ENCODE results near the gene PDE9A. TPM values are rescaled to one million over a fixed set of nuclear protein-coding genes. Genes with fewer than 3 reads are reported as not detected.

Gene PDE9A
- total RNA-seq, 1 experiment from 2014 or later = not detected

- Histone ChIP-seq H3K9ac (ENCODE audit: low read length) (no peak overlapping the region), H3K9me2 (replicated peaks; ENCODE audit: insufficient read depth, low read length) (no peaks in the 10 kb centered on the region), H4K20me1 (ENCODE audit: insufficient read depth, low read depth, low read length) (no peaks in the 10 kb centered on the region), H3K27me3 (ENCODE audit: low read length) (no peaks in the 10 kb centered on the region), H3K36me3 (ENCODE audit: insufficient read depth, low read length) (no peaks in the 10 kb centered on the region), H3K79me2 (ENCODE audit: low read length) (no peaks in the 10 kb centered on the region), H3K27ac (ENCODE audit: low read length) (no peak overlapping the region), H3K4me3 (ENCODE audit: low read length) (no peak overlapping the region), H3K9me3 (ENCODE audit: low read length) (no peaks in the 10 kb centered on the region), H2AFZ (ENCODE audit: low read length) (no peak overlapping the region), H3K4me2 (ENCODE audit: low read depth, low read length, poor library complexity, severe bottlenecking) (no peak overlapping the region), H3K4me1 (ENCODE audit: low read length) (no peaks in the 10 kb centered on the region)
- DNase-seq = no peak
These were observed 21.0 kb downstream of the PDE9A start for GRCh38 chr21:42674351-42674940.

- Histone ChIP-seq H4K20me1 (ENCODE audit: insufficient read depth, low read depth, low read length) (no peaks in the 10 kb centered on the region), H3K9me3 (ENCODE audit: low read length) (no peaks in the 10 kb centered on the region), H3K4me3 (ENCODE audit: low read length) (no peak overlapping the region), H3K36me3 (ENCODE audit: insufficient read depth, low read length) (no peaks in the 10 kb centered on the region), H3K79me2 (ENCODE audit: low read length) (no peaks in the 10 kb centered on the region), H3K4me2 (ENCODE audit: low read depth, low read length, poor library complexity, severe bottlenecking) (no peak overlapping the region), H3K9ac (ENCODE audit: low read length) (no peak overlapping the region), H3K27ac (ENCODE audit: low read length) (no peak overlapping the region), H2AFZ (ENCODE audit: low read length) (no peak overlapping the region), H3K9me2 (replicated peaks; ENCODE audit: insufficient read depth, low read length) (no peaks in the 10 kb centered on the region), H3K27me3 (ENCODE audit: low read length) (no peaks in the 10 kb centered on the region), H3K4me1 (ENCODE audit: low read length) (no peaks in the 10 kb centered on the region)
- DNase-seq = no peak
These were observed 22.0 kb downstream of the PDE9A start for GRCh38 chr21:42675403-42675802.

- H3K27me3 ChIP-seq (ENCODE audit: low read length) = no peaks in the 10 kb centered on the region
- H3K4me2 ChIP-seq (ENCODE audit: low read depth, low read length, poor library complexity, severe bottlenecking) = no peak overlapping the region
- H3K9ac ChIP-seq (ENCODE audit: low read length) = no peak overlapping the region
- H3K79me2 ChIP-seq (ENCODE audit: low read length) = no peaks in the 10 kb centered on the region
- no peaks in the 10 kb centered on the region for H3K4me1 ChIP-seq (ENCODE audit: low read length)
- H3K36me3 ChIP-seq (ENCODE audit: insufficient read depth, low read length) = no peaks in the 10 kb centered on the region
- H4K20me1 ChIP-seq (ENCODE audit: insufficient read depth, low read depth, low read length) = no peaks in the 10 kb centered on the region
- DNase-seq = no peak
- H3K9me2 ChIP-seq (replicated peaks; ENCODE audit: insufficient read depth, low read length) = no peaks in the 10 kb centered on the region
- no peaks in the 10 kb centered on the region for H3K9me3 ChIP-seq (ENCODE audit: low read length)
- H3K27ac ChIP-seq (ENCODE audit: low read length) = no peak overlapping the region
- H2AFZ ChIP-seq (ENCODE audit: low read length) = no peak overlapping the region
- H3K4me3 ChIP-seq (ENCODE audit: low read length) = no peak overlapping the region
These were observed 23.4 kb downstream of the PDE9A start for GRCh38 chr21:42676808-42677207.

- Histone ChIP-seq H3K9me3 (ENCODE audit: low read length) (no peaks in the 10 kb centered on the region), H4K20me1 (ENCODE audit: insufficient read depth, low read depth, low read length) (no peaks in the 10 kb centered on the region), H3K4me3 (ENCODE audit: low read length) (no peak overlapping the region), H3K36me3 (ENCODE audit: insufficient read depth, low read length) (no peaks in the 10 kb centered on the region), H3K79me2 (ENCODE audit: low read length) (no peaks in the 10 kb centered on the region), H3K27me3 (ENCODE audit: low read length) (no peaks in the 10 kb centered on the region), H3K27ac (ENCODE audit: low read length) (no peak overlapping the region), H3K9ac (ENCODE audit: low read length) (no peak overlapping the region), H2AFZ (ENCODE audit: low read length) (no peak overlapping the region), H3K9me2 (replicated peaks; ENCODE audit: insufficient read depth, low read length) (no peaks in the 10 kb centered on the region), H3K4me1 (ENCODE audit: low read length) (no peaks in the 10 kb centered on the region), H3K4me2 (ENCODE audit: low read depth, low read length, poor library complexity, severe bottlenecking) (no peak overlapping the region)
- DNase-seq = no peak
These were observed 24.2 kb downstream of the PDE9A start for GRCh38 chr21:42677339-42678321.

GRCh38 chr21:42678618-42679295, 25.3 kb downstream of the PDE9A start:
- no peaks in the 10 kb centered on the region for H3K9me2 ChIP-seq (replicated peaks; ENCODE audit: insufficient read depth, low read length)
- DNase-seq = no peak
- no peak overlapping the region for H3K9ac ChIP-seq (ENCODE audit: low read length)
- no peaks in the 10 kb centered on the region for H3K4me1 ChIP-seq (ENCODE audit: low read length)
- no peak overlapping the region for H2AFZ ChIP-seq (ENCODE audit: low read length)
- H3K27me3 ChIP-seq (ENCODE audit: low read length) = no peaks in the 10 kb centered on the region
- no peak overlapping the region for H3K4me3 ChIP-seq (ENCODE audit: low read length)
- H3K79me2 ChIP-seq (ENCODE audit: low read length) = no peaks in the 10 kb centered on the region
- H4K20me1 ChIP-seq (ENCODE audit: insufficient read depth, low read depth, low read length) = no peaks in the 10 kb centered on the region
- no peaks in the 10 kb centered on the region for H3K36me3 ChIP-seq (ENCODE audit: insufficient read depth, low read length)
- no peaks in the 10 kb centered on the region for H3K9me3 ChIP-seq (ENCODE audit: low read length)
- H3K4me2 ChIP-seq (ENCODE audit: low read depth, low read length, poor library complexity, severe bottlenecking) = no peak overlapping the region
- no peak overlapping the region for H3K27ac ChIP-seq (ENCODE audit: low read length)

DNA sequence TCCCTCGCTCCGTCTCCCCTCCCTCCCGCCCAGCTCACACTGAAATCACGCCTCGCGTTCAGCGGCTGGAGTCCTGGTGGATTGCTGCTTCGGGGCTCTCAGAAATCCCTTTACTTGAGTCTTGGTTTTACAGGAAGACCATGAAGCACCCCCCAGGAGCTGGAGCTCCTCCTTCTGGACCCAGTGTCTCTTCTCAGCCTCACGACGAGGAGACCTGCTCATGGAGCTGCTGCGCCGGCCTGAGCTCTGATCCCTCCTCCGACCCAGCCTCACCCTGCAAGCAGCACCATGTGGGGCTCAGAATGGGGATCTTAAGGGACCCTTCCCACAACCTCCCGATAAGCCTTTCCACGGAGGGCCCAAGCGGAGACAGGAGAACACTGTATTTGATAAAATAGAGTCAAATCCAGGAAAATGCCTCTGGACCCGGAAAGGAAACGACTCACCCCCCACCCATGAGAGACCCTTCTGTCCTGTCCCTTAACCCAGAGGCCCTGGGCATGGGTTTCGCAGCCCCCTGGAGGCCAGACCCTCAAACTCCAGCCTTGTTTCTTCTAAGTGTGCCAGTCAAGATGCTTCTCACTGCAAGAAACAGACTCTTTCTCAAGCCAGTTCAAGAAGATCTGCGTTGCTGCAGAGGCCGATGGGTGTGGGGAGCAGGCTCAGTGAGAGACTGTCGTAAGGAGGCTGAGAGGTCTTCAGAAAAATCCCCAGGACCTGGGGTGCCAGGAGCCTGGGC, 26.1 kb downstream of the PDE9A start:
- no peaks in the 10 kb centered on the region for H3K79me2 ChIP-seq (ENCODE audit: low read length)
- H3K9ac ChIP-seq (ENCODE audit: low read length) = no peak overlapping the region
- H3K4me3 ChIP-seq (ENCODE audit: low read length) = no peak overlapping the region
- no peak overlapping the region for H3K27ac ChIP-seq (ENCODE audit: low read length)
- H3K9me3 ChIP-seq (ENCODE audit: low read length) = no peaks in the 10 kb centered on the region
- H2AFZ ChIP-seq (ENCODE audit: low read length) = no peak overlapping the region
- no peaks in the 10 kb centered on the region for H3K4me1 ChIP-seq (ENCODE audit: low read length)
- no peaks in the 10 kb centered on the region for H3K36me3 ChIP-seq (ENCODE audit: insufficient read depth, low read length)
- no peaks in the 10 kb centered on the region for H3K27me3 ChIP-seq (ENCODE audit: low read length)
- no peaks in the 10 kb centered on the region for H3K9me2 ChIP-seq (replicated peaks; ENCODE audit: insufficient read depth, low read length)
- H4K20me1 ChIP-seq (ENCODE audit: insufficient read depth, low read depth, low read length) = no peaks in the 10 kb centered on the region
- no peak overlapping the region for H3K4me2 ChIP-seq (ENCODE audit: low read depth, low read length, poor library complexity, severe bottlenecking)
- no peak for DNase-seq

DNA sequence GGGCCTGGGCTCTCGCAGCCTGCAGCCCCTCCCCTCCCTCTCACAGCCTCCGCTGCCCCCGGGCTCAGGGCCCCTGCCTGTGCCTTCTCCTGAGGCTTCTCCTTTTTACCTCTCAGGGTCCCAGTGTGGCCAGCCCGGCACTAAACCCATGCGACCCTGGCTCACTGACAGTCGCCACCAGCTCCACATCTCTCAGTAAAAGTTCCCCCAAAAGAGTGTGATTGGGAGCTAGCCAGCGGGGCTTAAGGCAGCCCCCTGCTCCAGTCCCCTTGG, 26.6 kb downstream of the PDE9A start:
- Histone ChIP-seq H3K79me2 (ENCODE audit: low read length) (no peaks in the 10 kb centered on the region), H3K9ac (ENCODE audit: low read length) (no peak overlapping the region), H2AFZ (ENCODE audit: low read length) (no peak overlapping the region), H3K4me1 (ENCODE audit: low read length) (no peaks in the 10 kb centered on the region), H3K27ac (ENCODE audit: low read length) (no peak overlapping the region), H3K9me3 (ENCODE audit: low read length) (no peaks in the 10 kb centered on the region), H3K27me3 (ENCODE audit: low read length) (no peaks in the 10 kb centered on the region), H3K36me3 (ENCODE audit: insufficient read depth, low read length) (no peaks in the 10 kb centered on the region), H3K4me3 (ENCODE audit: low read length) (no peak overlapping the region), H3K9me2 (replicated peaks; ENCODE audit: insufficient read depth, low read length) (no peaks in the 10 kb centered on the region), H4K20me1 (ENCODE audit: insufficient read depth, low read depth, low read length) (no peaks in the 10 kb centered on the region), H3K4me2 (ENCODE audit: low read depth, low read length, poor library complexity, severe bottlenecking) (no peak overlapping the region)
- DNase-seq = no peak

GRCh38 chr21:42680429-42680828, 27.0 kb downstream of the PDE9A start:
- no peak overlapping the region for H3K9ac ChIP-seq (ENCODE audit: low read length)
- H3K4me2 ChIP-seq (ENCODE audit: low read depth, low read length, poor library complexity, severe bottlenecking) = no peak overlapping the region
- no peak overlapping the region for H3K27ac ChIP-seq (ENCODE audit: low read length)
- no peak for DNase-seq
- H3K9me2 ChIP-seq (replicated peaks; ENCODE audit: insufficient read depth, low read length) = no peaks in the 10 kb centered on the region
- no peaks in the 10 kb centered on the region for H3K36me3 ChIP-seq (ENCODE audit: insufficient read depth, low read length)
- H3K4me3 ChIP-seq (ENCODE audit: low read length) = no peak overlapping the region
- H2AFZ ChIP-seq (ENCODE audit: low read length) = no peak overlapping the region
- no peaks in the 10 kb centered on the region for H3K79me2 ChIP-seq (ENCODE audit: low read length)
- no peaks in the 10 kb centered on the region for H3K27me3 ChIP-seq (ENCODE audit: low read length)
- H3K4me1 ChIP-seq (ENCODE audit: low read length) = no peaks in the 10 kb centered on the region
- H4K20me1 ChIP-seq (ENCODE audit: insufficient read depth, low read depth, low read length) = no peaks in the 10 kb centered on the region
- H3K9me3 ChIP-seq (ENCODE audit: low read length) = no peaks in the 10 kb centered on the region
